Measurements from ENCODE around the gene VSIG10L. TPM values are rescaled to one million over a fixed set of nuclear protein-coding genes. Genes with fewer than 3 reads are reported as not detected.

The VSIG10L gene
- polyA plus RNA-seq, 2 of the 4 experiments (the other 2 are of a cell fraction) = 6.7 to 9.2 TPM

- TF ChIP-seq RAD21 (conservative IDR thresholded peaks at IDR 0.05 in 1 of 2, IDR thresholded peaks at IDR 0.05 in 1 of 2) (no peak), HDAC2 (IDR thresholded peaks at IDR 0.05) (no peak; the same call in 1 of the 2 replicates), ATOH8 (CRISPR knock-in tag; IDR thresholded peaks at IDR 0.05; ENCODE audit: low read depth) (no peak), MAZ (IDR thresholded peaks at IDR 0.05; ENCODE audit: borderline replicate concordance, low read depth, low read length) (no peak), E2F6 (IDR thresholded peaks at IDR 0.05; ENCODE audit: borderline replicate concordance, low read depth) (peak; percentile 71), HES2 (IDR thresholded peaks at IDR 0.05) (no peak), NPAS2 (CRISPR knock-in tag; IDR thresholded peaks at IDR 0.05; ENCODE audit: borderline replicate concordance) (no peak), RCOR1 (IDR thresholded peaks at IDR 0.05; ENCODE audit: low read depth, low read length) (no peak), GATA3 (IDR thresholded peaks at IDR 0.05; ENCODE audit: borderline replicate concordance) (no peak), CBX8 (IDR thresholded peaks at IDR 0.05) (no peak), TP53 (CRISPR knock-in tag; IDR thresholded peaks at IDR 0.05) (0 out of 2 replicates have a peak, but pooled peaks have one; percentile 43), REST (IDR thresholded peaks at IDR 0.05) (no peak), ZFP36 (IDR thresholded peaks at IDR 0.05; ENCODE audit: borderline replicate concordance, partially characterized antibody) (no peak), SMC3 (IDR thresholded peaks at IDR 0.05) (no peak), ESRRA (IDR thresholded peaks at IDR 0.05; ENCODE audit: borderline replicate concordance, low read length) (peak; percentile 35; the same call in 1 of the 2 replicates), MYC (IDR thresholded peaks at IDR 0.05; ENCODE audit: borderline replicate concordance, low read length) (no peak), EHMT2 (IDR thresholded peaks at IDR 0.05; ENCODE audit: low read depth) (no peak), SREBF2 (IDR thresholded peaks at IDR 0.05) (no peak), ZSCAN20 (CRISPR knock-in tag; IDR thresholded peaks at IDR 0.05) (no peak), JUN (IDR thresholded peaks at IDR 0.05) (peak in 1 of 2 experiments; percentile 50; a peak in 1 of 5 replicates)
Observed at GRCh38 chr19:51365965-51366388, 24.0 kb upstream of the VSIG10L start, which contains the start of gene ETFB (continued).

- 6% methylated on average over 10 of the region's 10 CpGs for WGBS (ENCODE audit: missing lambda C conversion rate)
- H3K4me2 ChIP-seq = peak overlapping the region; percentile 90
- FAIRE-seq (no peak), ATAC-seq (peak; percentile 2 to 6; a peak in 4 of 6 replicates), DNase-seq (ENCODE audit: low read depth in 1 of 2, low spot score in 1 of 2) (peak in 1 of 2 experiments; percentile 63)
- peaks cover 53% of the 10 kb centered on the region for H3K4me1 ChIP-seq
- H3K4me3 ChIP-seq = peak overlapping the region; percentile 61
- H3K27ac ChIP-seq = peak overlapping the region; percentile 87 to 96
- ChIA-PET CTCF (interaction anchor here (1.0 to 5.6 kb wide), 7 partner anchors 9 to 42 kb away, joined by 3 to 46 read pairs (median 3); partner anchors contain the start of gene VSIG10L), POLR2A (interaction anchor here (0.6 to 4.8 kb wide), 3 partner anchors 23 to 29 kb away, joined by 3 to 52 read pairs (median 7); partner anchors contain the start of gene VSIG10L)
- H3K9me3 ChIP-seq = no peaks in the 10 kb centered on the region
- TF ChIP-seq EP300 (IDR thresholded peaks at IDR 0.05) = no peak
- TF ChIP-seq RNF2 (IDR thresholded peaks at IDR 0.05; ENCODE audit: borderline replicate concordance, low read depth) = no peak
- no peak for TF ChIP-seq BHLHE40 (IDR thresholded peaks at IDR 0.05; ENCODE audit: low read depth, low read length)
- TF ChIP-seq BCL3 (IDR thresholded peaks at IDR 0.05) = no peak
- no peak for TF ChIP-seq EHMT2 (IDR thresholded peaks at IDR 0.05; ENCODE audit: low read depth)
- TF ChIP-seq EHF (CRISPR knock-in tag; IDR thresholded peaks at IDR 0.05) = no peak
- 0 out of 5 replicates have a peak, but pooled peaks of 1 of the 2 experiments have one; percentile 9 for TF ChIP-seq RAD21 (conservative IDR thresholded peaks at IDR 0.05 in 1 of 2, IDR thresholded peaks at IDR 0.05 in 1 of 2)
- TF ChIP-seq HDAC2 (IDR thresholded peaks at IDR 0.05) = no peak
- no peak for TF ChIP-seq RARB (CRISPR knock-in tag; IDR thresholded peaks at IDR 0.05)
- no peak for TF ChIP-seq CHD4 (IDR thresholded peaks at IDR 0.05; ENCODE audit: borderline replicate concordance)
- no peak for TF ChIP-seq CTCF (IDR thresholded peaks at IDR 0.05)
- no peak for TF ChIP-seq HOXB13 (CRISPR knock-in tag; IDR thresholded peaks at IDR 0.05; ENCODE audit: low read depth)
- 0 out of 2 replicates have a peak, but pooled peaks have one; percentile 23 for TF ChIP-seq POLR2A (IDR thresholded peaks at IDR 0.05; ENCODE audit: low read length)
Observed at GRCh38 chr19:51365211-51365964, 23.4 kb upstream of the VSIG10L start.
